HK-2 (cell line): ENCODE measurements around the gene ZBTB9.
"Not testable (repeated sequence)": the region's sequence is repeated elsewhere in the genome, so short reads cannot be mapped to it uniquely, and the experiment has no call there.

Source experiments
- DNase-seq: peaks from one replicate; pipeline ENCODE4 v3.0.0-alpha.2; 2018; ENCODE audit not compliant: unreplicated experiment

ZBTB9 gene

GRCh38 chr6:33466075-33466735 is 11.8 kb downstream of the ZBTB9 start:
- no peak for DNase-seq

DNA sequence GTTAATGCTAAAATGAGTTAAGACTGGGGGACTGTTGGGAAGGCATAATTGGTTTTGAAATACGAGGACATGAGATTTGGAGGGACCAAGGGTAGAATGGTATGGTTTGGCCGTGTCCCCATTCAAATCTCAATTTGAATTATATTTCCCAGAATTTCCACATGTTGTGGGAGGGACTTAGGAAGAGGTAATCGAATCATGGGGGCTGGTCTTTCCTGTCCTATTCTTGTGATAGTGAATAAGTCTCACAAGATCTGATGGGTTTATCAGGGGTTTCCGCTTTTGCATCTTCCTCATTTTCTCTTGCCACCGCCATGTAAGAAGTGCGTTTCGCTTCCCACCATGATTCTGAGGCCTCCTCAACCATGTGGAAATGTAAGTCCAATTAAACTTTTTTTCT is 12.7 kb downstream of the ZBTB9 start:
- no peak for DNase-seq

GRCh38 chr6:33469661-33470060 is 15.3 kb downstream of the ZBTB9 start:
- DNase-seq, result no peak

DNA sequence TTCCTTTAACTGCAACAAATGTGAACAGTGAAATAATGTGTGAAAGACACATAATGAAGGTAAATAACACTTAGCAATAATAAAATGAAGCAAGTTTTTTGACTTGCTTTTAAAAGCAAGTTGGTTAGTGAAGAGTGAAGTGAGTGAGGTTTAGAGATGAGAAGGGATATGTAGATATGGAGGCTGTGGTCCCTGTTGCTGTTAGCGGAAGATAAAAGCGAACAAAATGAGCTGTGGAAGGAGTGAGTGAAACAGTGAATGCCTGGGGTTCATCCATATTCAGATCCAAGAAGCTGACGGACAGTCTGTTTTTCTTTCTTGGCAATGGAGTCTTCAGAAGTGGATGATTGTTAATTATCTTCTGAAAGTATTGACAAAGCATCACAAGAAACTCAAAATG is 23.5 kb downstream of the ZBTB9 start:
- DNase-seq, result no peak

DNA sequence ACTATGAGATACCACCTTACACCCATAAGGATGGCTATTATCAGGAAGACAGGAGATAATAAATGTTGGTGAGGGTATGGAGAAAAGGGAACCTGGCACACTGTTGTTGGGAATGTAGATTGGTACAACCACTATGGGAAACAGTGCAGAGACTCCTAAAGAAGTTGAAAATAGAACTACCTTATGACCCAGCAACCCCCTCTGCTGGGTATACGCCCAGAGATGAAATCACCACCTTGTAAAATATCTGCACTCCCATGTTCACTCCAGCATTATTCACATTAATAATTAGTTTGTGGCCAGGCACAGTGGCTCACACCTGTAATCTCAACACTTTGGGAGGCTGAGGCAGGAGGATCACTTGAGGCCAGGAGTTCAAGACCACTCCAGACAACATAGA is 26.8 kb downstream of the ZBTB9 start:
- no peak for DNase-seq

GRCh38 chr6:33482620-33483019 is 28.2 kb downstream of the ZBTB9 start:
- DNase-seq, result not testable (repeated sequence)

DNA sequence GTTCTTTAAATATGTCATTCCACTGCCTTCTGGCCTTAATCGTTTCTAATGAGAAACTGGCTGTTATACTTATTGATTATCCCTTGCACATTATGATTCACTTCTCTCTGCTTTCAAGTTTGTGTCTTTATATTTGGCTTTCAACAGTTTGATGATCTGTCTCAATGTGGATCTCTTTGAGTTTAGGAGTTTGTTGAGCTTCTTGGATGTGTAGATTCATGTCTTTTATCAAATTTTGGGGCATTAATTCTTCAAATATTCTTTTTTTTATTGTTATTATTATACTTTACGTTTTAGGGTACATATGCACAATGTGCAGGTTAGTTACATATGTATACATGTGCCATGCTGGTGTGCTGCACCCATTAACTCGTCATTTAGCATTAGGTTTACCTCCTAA is 29.3 kb downstream of the ZBTB9 start:
- DNase-seq, result no peak

GRCh38 chr6:33484673-33485262 is 30.4 kb downstream of the ZBTB9 start:
- DNase-seq, result not testable (repeated sequence)

DNA sequence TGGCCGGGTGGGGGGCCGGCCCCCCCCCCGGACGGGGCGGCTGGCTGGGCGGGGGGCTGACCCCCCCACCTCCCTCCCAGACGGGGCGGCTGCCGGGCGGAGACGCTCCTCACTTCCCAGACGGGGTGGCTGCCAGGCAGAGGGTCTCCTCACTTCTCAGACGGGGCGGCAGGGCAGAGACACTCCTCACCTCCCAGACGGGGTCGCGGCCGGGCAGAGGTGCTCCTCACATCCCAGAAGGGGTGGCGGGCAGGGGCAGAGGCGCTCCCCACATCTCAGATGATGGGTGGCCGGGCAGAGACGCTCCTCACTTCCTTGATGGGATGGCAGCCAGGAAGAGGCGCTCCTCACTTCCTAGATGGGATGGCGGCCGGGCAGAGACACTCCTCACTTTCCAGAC is 31.3 kb downstream of the ZBTB9 start:
- DNase-seq, result not testable (repeated sequence)

- DNase-seq, result no peak
Measured at GRCh38 chr6:33488339-33488738, 34.0 kb downstream of the ZBTB9 start.

DNA sequence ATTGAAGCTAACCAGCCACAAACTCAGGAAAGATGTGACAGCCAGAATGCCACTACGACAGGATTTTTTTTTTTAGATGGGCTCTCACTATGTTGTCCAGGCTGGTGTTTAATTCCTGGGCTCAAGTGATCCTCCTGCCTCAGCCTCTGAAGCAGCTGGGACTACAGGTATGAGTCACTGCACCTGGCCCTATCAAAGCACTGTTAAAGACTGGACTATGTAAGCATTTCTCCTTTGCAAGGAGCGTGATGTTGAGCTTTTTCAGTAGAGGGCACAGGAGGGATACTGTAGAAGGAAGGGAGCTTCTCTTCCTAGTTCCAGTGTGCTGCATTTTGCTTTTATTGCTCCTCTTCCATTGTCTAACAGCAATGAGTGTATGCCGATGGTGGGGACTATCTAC is 35.8 kb downstream of the ZBTB9 start:
- no peak for DNase-seq

DNA sequence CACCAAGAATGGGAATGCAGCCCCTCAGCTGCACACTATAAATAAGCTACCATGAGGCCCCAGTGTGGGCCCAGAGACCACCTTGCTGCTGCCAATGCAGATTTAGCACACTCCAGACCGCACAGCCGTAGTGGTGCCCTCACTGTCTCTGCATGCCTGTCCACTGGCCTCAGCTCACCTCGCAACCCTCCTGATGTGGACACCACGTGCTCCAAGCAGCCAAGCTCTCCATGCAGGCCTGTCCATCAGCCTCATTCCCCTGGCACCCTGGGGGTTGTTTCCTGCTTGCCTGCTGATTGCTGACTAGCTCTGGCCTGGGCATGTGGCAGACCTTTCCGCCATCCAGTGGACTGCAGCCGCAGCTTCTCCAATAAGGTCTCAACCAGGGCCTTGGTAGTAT is 36.2 kb downstream of the ZBTB9 start:
- DNase-seq, result no peak

- DNase-seq, result no peak
Measured at GRCh38 chr6:33492093-33492492, 37.7 kb downstream of the ZBTB9 start.

DNA sequence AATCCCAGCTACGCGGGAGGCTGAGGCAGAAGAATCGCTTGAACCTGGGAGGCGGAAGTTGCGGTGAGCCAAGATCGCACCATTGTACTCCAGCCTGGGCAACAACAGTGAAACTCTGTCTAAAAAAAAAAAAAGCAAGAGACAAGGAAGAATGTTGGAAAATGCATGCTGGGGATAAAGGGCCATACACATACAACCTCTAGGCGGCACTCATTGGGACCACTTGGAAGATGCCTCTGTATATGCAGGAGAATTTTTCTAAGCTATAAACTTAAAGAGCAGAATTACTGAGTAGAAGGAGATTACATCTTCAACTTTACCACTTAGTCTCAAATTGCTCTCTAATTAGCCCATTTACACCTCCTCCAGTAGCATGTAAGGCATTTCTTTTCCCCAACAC is 42.8 kb downstream of the ZBTB9 start:
- no peak for DNase-seq

DNA sequence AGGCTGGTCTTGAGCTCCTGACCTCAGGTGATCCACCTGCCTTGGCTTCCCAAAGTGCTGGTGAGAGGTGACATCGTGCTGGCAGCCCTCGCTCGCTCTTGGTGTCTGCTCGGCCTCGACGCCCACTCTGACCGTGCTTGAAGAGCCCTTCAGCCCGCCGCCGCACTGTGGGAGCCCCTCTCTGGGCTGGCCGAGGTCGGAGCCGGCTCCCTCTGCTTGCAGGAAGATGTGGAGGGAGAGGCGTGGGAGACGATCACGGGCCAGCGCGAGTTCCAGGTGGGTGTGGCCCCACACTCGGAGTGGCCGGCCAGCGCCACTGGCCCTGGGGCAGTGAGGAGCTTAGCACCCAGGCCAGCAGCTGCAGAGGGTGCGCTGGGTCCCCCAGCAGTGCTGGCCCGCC is 48.1 kb downstream of the ZBTB9 start:
- DNase-seq, result no peak

- no peak for DNase-seq
Measured at GRCh38 chr6:33504486-33504885, 50.1 kb downstream of the ZBTB9 start.

GRCh38 chr6:33505548-33506370 is 51.4 kb downstream of the ZBTB9 start:
- DNase-seq, result no peak
